Thyroid gland (tissue), 4 donors: ENCODE measurements around the gene CYP46A1.

Experiments
- POLR2A ChIP-seq, 2 donors: fragments of 450-650 bp; IDR thresholded peaks; one replicate each; pipeline ENCODE4 v1.6.1; 2017; ENCODE audit warnings: antibody characterized with exemption in 2 of 2, mild to moderate bottlenecking in 2 of 2, moderate library complexity in 1 of 2
- TF ChIP-seq, protein P1 (sequence below), 6 experiments: fragments of 200-600 bp in 3 of 6; fragments of 450-650 bp in 3 of 6; sonication (generic) in 3 of 6; IDR thresholded peaks; one replicate each; pipeline ENCODE4 v1.5.1; 2016 to 2019; ENCODE audit warnings: antibody characterized with exemption in 6 of 6, mild to moderate bottlenecking in 2 of 6, inconsistent platforms in 1 of 6, moderate library complexity in 1 of 6

DNA sequence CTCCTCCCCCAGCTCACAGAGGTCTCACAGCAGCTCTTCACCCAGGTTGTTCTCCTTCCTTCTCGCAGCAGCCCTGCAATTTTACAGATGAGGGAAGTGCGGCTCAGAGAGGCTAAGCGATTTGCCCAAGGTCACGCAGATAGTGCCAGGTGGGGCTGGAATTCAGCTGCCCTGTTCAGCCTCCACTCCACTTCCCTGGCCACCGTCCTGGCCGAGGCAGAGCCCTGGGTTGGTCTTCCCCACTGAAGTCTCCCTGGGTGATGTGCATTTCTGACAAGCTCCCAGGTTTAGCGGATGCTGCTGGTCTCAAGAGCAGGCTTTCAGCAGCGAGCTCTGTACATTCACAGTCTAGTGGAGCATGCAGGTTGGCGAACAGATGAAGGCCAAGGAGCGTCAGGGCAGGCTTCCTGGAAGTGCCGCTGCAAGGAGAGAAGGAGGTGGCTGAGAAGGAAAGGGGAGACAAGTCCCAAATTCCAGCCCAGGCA is 80.2 kb downstream of the CYP46A1 start:
- TF ChIP-seq, protein P1, sequence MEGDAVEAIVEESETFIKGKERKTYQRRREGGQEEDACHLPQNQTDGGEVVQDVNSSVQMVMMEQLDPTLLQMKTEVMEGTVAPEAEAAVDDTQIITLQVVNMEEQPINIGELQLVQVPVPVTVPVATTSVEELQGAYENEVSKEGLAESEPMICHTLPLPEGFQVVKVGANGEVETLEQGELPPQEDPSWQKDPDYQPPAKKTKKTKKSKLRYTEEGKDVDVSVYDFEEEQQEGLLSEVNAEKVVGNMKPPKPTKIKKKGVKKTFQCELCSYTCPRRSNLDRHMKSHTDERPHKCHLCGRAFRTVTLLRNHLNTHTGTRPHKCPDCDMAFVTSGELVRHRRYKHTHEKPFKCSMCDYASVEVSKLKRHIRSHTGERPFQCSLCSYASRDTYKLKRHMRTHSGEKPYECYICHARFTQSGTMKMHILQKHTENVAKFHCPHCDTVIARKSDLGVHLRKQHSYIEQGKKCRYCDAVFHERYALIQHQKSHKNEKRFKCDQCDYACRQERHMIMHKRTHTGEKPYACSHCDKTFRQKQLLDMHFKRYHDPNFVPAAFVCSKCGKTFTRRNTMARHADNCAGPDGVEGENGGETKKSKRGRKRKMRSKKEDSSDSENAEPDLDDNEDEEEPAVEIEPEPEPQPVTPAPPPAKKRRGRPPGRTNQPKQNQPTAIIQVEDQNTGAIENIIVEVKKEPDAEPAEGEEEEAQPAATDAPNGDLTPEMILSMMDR (IDR thresholded peaks at IDR 0.05): no peak
- TF ChIP-seq POLR2A (IDR thresholded peaks at IDR 0.05): no peak
